Breast epithelium (tissue), 3 donors: Measurements from ENCODE around the gene LGALS9C.
"Not testable (repeated sequence)": the region's sequence is repeated elsewhere in the genome, so short reads cannot be mapped to it uniquely, and the experiment has no call there.

ENCODE experiments used
- POLR2A ChIP-seq: fragments of 450-650 bp; IDR thresholded peaks from one replicate; pipeline ENCODE4 v1.6.1; 2016; ENCODE audit warnings: antibody characterized with exemption, mild to moderate bottlenecking, moderate library complexity
- TF ChIP-seq, protein P1 (sequence below), 3 donors: fragments of 450-650 bp; IDR thresholded peaks; one replicate each; pipeline ENCODE4 v1.5.1; 2016 to 2017; ENCODE audit warnings: antibody characterized with exemption in 3 of 3, mild to moderate bottlenecking in 3 of 3, moderate library complexity in 3 of 3

DNA sequence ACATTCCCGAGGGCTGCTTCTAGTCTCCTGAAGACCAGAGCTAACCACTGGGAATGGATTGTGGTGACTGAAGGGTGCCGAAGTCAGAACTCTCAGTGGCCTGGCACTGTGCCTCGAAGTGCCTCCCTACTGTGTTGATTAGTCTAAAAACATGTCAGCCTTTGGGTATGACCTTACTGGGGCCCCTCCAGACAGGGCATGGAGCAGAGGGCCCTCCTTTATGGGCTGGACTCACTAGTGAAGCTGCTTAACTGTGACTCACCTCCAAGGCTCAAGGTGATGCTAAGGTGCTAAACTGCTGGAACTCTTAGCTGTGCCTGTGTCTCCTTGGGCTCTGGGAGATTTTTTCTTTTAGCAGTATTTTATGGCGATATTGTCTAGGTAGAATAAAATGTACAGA is 2.6 kb upstream of the LGALS9C start:
- TF ChIP-seq, protein P1, sequence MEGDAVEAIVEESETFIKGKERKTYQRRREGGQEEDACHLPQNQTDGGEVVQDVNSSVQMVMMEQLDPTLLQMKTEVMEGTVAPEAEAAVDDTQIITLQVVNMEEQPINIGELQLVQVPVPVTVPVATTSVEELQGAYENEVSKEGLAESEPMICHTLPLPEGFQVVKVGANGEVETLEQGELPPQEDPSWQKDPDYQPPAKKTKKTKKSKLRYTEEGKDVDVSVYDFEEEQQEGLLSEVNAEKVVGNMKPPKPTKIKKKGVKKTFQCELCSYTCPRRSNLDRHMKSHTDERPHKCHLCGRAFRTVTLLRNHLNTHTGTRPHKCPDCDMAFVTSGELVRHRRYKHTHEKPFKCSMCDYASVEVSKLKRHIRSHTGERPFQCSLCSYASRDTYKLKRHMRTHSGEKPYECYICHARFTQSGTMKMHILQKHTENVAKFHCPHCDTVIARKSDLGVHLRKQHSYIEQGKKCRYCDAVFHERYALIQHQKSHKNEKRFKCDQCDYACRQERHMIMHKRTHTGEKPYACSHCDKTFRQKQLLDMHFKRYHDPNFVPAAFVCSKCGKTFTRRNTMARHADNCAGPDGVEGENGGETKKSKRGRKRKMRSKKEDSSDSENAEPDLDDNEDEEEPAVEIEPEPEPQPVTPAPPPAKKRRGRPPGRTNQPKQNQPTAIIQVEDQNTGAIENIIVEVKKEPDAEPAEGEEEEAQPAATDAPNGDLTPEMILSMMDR (IDR thresholded peaks at IDR 0.05) = not testable (repeated sequence)
- not testable (repeated sequence) for TF ChIP-seq POLR2A
